ENCODE data around the gene KCNJ5.

KCNJ5 gene

GRCh38 chr11:128936606-128937251 is 45.6 kb downstream of the KCNJ5 start:
- no peak for DNase-seq

DNA sequence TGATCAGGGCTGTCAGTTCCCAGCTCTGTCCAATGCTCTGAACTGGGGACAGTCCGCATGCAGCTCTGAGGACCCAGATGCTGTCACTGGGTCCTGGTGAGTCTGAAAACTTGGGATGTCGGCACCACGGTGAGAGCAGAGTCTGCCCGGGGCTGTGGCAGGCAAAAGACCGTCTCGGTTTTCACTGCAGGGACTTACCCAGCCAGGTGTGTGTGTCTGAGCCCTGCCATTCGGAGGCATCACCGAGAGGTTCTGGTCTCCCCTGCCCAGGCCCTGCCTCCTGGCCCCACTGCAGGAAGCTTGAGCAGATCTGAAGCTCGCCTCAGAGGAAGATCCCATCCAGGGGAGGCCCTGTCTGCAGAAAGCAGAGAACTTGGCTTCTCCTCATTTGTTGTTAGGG is 46.3 kb downstream of the KCNJ5 start:
- DNase-seq = no peak

DNA sequence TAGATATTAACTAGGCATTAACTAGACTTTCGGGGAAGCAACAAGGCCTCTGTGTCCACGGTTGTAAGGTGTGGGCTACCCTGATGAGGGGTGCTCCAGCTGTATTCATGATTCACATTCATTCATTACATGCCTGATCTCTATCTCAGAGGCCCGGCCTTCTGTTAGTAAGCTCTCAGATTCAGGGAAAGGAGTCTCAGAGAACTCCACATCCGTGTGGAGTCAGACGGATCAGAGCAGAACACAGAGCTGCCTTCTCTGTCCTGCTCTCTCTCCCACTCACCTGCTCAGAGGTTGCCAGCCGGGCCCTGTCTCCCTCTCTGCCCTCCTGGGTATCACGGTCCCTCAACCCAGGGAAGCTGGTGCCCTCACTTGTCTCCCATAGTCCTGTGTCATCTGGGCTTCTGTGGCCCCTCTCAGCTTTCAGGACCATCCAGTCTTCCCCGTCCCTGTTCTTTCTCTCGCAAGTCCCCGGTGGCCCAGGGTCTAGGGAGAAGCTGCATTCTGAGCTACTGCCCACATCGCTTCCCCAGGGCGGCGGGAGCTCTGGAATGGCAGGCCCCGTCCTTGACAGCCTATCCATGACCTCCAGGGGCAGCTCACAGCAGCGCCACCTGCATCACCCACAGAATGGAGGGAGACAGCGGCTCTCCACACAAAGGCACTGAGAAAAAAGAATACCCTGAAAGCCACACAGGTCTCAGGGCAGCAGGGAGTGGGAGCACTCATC is 47.2 kb downstream of the KCNJ5 start:
- DNase-seq = no peak

DNA sequence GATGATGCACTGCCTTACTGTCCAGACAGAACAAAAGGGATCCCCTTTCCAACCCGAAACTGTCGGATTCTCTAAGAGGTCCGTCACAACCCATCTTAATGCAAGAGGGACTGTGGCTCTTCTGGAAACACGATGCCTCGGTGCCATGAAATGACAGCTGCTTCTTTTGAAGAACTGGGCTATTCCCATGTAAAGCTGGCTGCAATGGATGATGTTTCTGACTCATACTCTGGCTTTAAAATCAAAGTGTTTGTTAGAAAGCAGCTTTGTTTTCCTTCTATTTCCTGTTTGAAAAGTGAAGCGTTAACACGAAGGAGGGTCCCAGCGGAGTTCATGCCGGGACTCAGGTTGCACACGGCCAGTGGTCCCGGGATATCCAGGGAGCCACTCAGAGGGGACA is 48.4 kb downstream of the KCNJ5 start:
- DNase-seq = no peak

DNA sequence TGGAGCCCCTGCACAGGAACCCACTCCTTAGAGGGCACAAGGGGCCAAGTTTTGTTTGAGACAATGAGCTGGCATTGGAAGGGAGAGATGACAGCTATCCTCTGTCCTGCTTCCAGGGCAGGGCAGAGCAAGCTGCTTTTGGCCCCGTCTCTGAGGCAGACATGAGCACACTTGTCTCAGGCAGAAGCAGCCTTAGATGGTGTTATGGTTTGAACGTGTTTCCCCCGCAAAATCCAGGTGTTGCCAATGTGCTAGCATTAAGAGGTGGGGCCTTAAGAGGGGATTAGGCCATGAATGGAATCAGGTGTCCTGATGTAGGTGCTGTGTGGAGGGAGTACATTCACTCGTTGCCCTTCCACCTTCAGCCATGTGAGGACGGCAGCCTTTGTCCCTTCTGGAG is 49.0 kb downstream of the KCNJ5 start:
- DNase-seq = no peak

DNA sequence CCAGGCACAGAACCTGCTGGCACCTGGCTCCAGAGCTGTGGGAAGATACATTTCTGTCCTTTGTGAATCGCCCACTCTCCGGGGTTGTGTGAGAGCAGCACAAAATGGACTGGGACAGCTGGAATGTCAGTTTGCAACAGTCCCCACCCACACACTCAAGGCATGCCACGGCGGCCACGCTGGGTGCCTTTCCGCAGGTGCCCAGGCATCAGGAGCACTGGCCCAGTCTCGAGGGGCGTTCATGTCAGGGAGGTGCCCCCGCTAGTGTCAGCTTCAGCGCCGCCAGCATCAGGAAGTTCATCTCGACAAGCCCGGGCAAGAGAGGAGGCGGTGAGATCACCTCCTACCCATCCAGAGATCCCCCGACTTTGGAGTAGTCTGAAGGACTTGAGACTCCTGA is 49.4 kb downstream of the KCNJ5 start:
- no peak for DNase-seq

DNA sequence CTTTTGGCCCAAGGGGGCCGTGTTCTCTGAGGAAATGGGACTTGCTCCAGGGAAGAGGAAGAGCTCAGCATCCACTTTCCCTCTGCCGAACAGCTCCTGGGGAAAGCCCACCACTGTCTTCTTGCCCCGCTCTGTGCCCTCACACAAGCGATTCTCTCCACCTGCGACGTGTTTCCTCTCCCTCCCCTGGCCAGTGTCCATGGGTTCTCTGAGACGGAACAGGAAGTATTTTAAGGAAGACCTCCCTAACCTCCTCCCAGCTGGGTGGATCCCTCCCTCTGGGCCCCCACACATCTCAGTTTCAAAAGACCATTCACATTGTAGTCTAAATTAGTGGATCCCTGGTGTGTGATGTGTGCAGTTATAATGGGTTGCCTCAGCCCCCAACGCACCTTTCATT is 50.0 kb downstream of the KCNJ5 start:
- no peak for DNase-seq

DNA sequence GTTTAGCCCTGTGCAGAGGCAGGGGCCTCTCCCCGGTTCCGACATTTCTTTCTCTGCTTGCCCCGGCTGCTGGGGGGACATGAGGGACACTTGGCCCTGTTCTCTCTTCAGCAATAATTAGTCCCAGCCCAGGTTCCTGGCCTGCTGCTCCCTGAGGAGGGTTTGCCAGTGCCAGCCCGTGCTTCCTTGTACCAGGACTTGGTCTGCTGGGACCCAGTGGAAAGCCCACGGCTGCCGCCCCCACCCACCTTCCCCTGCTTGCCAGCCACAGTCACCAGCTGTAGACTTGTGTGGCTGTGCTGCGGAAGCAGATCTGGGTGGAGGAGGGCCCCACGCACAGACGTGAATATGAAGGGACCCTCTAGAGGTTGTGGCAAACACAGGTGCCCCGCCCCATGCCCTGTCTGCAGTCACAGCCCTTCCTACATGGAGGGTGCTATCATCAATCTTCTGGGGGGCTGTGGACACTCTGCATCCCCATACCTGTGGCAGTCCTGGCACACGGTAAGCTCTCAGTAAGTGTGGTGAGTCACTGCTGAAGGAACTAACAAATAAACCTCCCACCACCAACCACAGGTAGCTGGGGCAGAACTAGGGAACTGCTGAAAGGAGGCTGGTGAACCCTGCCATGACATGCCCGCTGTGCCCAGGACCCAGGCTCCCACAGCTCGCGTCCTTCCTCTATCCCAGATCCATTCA is 50.6 kb downstream of the KCNJ5 start:
- DNase-seq = no peak

- no peak for DNase-seq
Observed at GRCh38 chr11:128942272-128942612, 51.1 kb downstream of the KCNJ5 start.

DNA sequence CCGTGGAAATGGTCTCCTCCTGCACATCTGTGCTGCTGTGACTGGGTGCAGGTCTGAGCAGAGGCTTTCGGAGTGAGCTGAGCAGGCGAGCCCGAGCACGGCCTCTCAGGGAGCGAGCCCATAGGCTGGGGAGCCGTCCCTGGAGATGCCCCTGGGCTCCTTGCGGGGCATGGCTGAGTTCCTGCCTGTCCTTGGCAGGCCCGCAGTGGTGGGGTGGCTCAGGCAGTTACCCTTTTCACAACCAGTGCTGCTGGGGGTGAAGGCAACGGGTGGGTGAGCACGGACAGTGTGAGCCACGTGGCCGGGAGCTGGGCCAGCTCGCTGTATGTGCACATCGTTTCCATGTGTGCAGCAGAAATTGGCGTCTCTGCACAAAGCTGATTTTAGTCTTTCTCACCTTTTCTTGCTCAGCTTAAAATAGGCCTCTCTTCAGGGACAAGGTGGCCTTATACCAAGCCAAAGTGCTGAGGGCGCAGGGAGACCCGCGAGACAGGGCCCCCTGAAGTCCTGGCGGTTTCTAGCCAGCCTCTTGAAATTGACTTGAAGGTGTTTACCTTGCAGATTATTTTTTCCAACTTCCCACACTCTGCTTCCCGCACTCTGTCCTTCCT is 51.8 kb downstream of the KCNJ5 start, which contains the start of gene TP53AIP1:
Gene TP53AIP1 (minus strand): TSS at position 55 of the 611 bp plus-strand sequence. CDS start 5,053 bp downstream, outside the sequence.
- DNase-seq = no peak

DNA sequence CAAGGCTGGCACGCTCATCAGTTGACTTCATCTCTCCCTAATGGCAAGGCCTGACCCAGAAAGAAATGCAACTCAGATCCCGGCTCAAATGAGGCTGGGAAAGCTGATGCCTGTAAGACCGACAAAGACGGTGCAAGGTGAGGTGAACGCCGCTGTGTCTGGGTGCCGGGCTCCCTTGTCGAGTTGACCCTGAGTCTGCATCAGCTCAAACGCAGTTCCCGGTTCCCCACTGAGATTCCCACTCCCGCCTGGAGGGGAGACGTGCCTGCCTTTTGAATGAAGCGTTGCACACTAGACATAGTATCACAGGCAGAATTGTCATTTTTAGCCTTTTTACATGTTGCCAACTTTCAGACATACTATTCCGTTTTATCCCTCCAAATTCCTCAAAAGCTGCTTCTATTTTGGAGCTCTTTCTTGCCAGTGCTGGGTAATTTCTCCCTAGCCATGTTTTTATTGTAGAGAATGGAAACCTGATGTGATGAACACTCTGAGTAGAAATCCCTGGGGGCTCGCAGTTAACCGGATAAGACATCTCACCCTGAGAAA is 52.3 kb downstream of the KCNJ5 start:
- no peak for DNase-seq

- no peak for DNase-seq
Observed at GRCh38 chr11:128946648-128947047, 55.5 kb downstream of the KCNJ5 start.

GRCh38 chr11:128947773-128948172 is 56.6 kb downstream of the KCNJ5 start:
- DNase-seq = no peak

DNA sequence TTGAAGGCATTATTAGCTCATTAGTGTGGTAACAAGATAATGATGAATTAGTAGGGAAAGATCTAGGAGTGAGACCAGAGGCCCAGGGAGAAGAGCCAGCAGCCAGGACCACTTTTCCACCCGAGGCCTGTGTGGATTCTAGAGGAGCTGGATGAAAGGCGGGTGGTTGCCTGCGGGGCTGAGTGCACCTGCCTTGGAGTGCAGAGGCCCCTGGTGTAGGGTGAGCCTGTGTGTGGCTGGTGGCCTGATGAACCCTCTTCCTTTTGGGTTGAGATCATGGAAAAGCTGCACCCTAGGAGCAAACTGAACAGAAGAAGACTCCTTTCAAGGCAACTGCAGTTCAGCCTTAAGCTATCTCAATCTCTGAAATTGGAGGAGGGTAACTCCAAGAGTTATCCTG is 57.4 kb downstream of the KCNJ5 start:
- DNase-seq = no peak

DNA sequence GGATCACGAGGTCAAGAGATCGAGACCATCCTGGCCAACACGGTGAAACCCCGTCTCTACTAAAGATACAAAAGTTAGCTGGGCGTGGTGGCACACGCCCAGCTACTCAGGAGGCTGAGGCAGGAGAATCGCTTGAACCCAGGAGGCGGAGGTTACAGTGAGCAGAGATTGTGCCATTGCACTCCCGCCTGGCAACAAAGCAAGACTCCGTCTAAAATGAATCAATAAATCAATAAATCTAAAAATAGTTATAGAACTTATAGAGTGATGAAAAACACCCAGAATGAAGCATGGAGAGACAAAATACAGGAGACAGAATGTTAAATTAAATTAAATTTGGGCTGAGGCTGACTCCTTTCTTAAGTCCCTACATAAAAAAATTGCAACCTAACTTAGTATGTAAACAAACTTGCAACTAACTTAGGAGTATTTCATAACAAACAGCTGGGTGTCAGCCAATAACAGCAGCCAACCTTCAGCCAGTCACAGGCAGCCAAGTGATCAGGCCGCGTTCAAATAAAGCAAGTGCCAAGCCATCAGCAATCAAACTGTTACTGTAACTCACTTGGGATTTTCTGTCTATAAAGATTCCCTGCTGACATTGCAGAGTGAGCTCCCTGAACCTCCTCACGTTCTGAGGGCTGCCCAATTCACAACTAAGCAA is 58.8 kb downstream of the KCNJ5 start:
- no peak for DNase-seq

DNA sequence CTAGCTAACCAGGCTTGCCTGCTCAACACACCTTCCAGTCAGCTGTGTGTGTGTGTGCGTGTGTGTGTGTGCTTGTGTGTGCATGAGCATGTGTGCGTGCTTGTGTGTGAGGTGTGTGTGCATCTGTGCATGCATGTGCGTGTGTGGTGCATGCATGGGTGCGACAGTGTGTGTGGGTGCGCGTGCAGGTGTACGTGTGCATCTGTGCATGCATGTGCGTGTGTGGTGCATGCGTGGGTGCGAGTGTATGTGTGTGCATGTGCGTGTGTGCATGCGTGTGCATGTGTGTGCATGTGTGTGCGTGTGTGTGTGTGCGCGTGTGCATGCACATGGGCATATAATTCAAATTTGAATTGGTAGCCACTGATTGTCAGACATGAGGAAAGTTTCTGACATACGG is 62.0 kb downstream of the KCNJ5 start:
- no peak for DNase-seq

DNA sequence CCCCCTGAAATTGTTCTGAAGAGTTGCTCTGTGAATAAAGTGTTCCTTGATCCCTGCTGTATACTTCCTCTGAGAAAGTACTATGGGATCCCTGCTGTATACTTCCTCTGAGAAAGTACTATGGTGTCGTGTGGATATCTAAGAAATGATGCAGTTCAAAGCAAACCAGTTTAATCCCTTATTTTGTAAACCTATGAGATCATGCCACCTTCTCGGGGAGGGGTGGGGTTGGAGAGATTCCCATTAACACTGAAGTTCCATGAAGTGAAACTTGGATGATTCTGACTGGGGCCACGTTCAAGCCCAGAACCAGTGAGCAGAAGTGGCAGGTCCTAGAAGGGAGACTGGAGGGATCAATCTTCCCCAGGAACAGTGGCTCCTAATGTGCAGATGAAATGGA is 64.5 kb downstream of the KCNJ5 start:
- DNase-seq = no peak

- DNase-seq = peak; percentile 34
Observed at GRCh38 chr11:128956401-128957201, 65.4 kb downstream of the KCNJ5 start.

- DNase-seq = no peak
Observed at GRCh38 chr11:128957202-128957482, 66.0 kb downstream of the KCNJ5 start.

DNA sequence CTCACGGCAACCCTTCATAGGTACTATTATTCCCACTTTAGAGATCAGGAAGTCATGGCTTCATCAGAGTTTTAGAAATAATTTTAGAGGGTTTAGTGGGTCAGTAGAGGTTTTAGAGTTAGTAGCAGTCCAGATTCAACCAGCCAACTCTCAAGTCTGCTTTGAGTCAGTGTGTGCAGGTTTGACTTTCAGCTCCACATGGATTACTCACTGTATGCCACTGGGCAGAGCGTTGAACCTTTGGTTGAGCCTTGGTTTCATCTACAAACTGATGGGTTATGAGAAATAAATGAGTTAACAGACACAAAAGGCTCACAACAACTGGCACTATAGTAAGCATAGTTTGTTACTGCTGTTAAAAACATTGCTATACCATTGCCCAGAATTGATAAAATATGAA is 70.5 kb downstream of the KCNJ5 start:
- DNase-seq = no peak

- no peak for DNase-seq
Observed at GRCh38 chr11:128962896-128963295, 71.7 kb downstream of the KCNJ5 start.

DNA sequence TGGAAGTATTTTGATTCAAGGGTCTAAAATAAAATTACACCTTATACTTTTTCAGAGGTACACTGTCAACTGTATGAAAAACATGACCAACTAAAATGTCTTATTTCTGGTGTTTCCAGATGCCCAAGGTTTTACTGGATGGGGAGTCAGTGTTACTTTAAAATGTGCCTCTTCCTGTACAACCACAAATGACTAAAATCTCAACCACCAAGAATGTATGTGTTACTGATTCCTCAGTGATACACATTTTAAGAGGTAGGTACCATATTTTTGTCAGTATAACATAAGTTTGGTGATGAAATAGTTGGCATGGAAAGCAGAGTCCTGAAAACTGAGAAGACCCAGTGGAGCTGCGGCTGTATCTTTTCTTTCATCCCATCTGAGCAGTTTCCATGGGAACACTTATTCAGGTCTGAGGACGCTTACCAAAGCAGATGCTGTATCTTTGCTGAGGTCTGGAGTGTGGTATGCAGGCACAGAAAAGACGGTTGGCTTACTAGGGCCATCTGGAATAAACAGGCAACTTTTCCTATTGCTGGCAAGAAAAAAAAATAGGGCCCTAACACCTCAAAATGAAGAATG is 72.7 kb downstream of the KCNJ5 start:
- no peak for DNase-seq

Measured in central memory CD4-positive, alpha-beta T cell (primary cell).